H1 (cell line): ENCODE results near the gene GALNT2. TPM values are rescaled to one million over a fixed set of nuclear protein-coding genes. Genes with fewer than 3 reads are reported as not detected.

Source experiments
- CTCF ChIA-PET: fragments of 300-600 bp; sonication (Branson Sonifier 250); formaldehyde crosslinking; loops from one replicate; lab custom pipeline; 2021; ENCODE audit not compliant: partially characterized antibody; lab: Charles Lee
- POLR2A ChIA-PET: fragments of 300-600 bp; sonication (Branson Sonifier 250); formaldehyde crosslinking; loops from one replicate; lab custom pipeline; 2021; ENCODE audit warnings: inconsistent platforms; ENCODE audit not compliant: partially characterized antibody; lab: Charles Lee
- DNase-seq, 2 experiments: peaks; one replicate each; pipeline versions ENCODE4 v3.0.0 to v3.0.0-alpha.2; 2010 to 2022; ENCODE audit warnings: low spot score in 2 of 2, low read depth in 1 of 2, mixed read lengths in 1 of 2
- FAIRE-seq: peaks from 2 replicates; lab custom pipeline; 2011; peaks lifted over from hg19 to GRCh38; lab: Jason Lieb, UNC
- H2AFZ ChIP-seq: 2 replicates; pipeline ENCODE4 v1.8.1; 2012; ENCODE audit warnings: low read length, inconsistent platforms
- H2AK5ac ChIP-seq: 2 replicates; pipeline ENCODE4 v1.6.1; 2013; ENCODE audit warnings: low read depth, low read length
- H2BK120ac ChIP-seq: replicated peaks from 2 replicates; pipeline ENCODE3; 2013; ENCODE audit warnings: low read depth, low read length, inconsistent platforms
- H2BK12ac ChIP-seq: 2 replicates; pipeline ENCODE4 v1.6.1; 2013; ENCODE audit warnings: low read depth, low read length
- H2BK15ac ChIP-seq: 2 replicates; pipeline ENCODE4 v1.6.1; 2013; ENCODE audit warnings: low read length
- H2BK20ac ChIP-seq: 2 replicates; pipeline ENCODE4 v1.6.1; 2013; ENCODE audit warnings: low read length
- H2BK5ac ChIP-seq: 2 replicates; pipeline ENCODE4 v1.6.1; 2013; ENCODE audit warnings: low read depth, low read length
- H3K14ac ChIP-seq: 2 replicates; pipeline ENCODE4 v1.6.1; 2013; ENCODE audit warnings: inconsistent platforms; ENCODE audit not compliant: insufficient read length
- H3K18ac ChIP-seq: 2 replicates; pipeline ENCODE4 v1.6.1; 2013; ENCODE audit warnings: low read length; ENCODE audit errors: extremely low read depth
- H3K23ac ChIP-seq: 2 replicates; pipeline ENCODE4 v1.6.1; 2013; ENCODE audit warnings: inconsistent platforms; ENCODE audit not compliant: insufficient read length
- H3K23me2 ChIP-seq: 2 replicates; pipeline ENCODE4 v1.6.1; 2013; ENCODE audit warnings: low read depth, low read length
- H3K27ac ChIP-seq: 2 replicates; pipeline ENCODE4 v1.6.1; 2011; ENCODE audit warnings: low read depth, low read length, inconsistent platforms
- H3K27me3 ChIP-seq, 4 experiments: replicated peaks in 1 of 4; 1 replicate in 1 of 4; 2 replicates in 3 of 4; pipeline versions ENCODE4 v1.6.1 to v1.8.1; 2011 to 2013; ENCODE audit warnings: low read length in 3 of 4, mild to moderate bottlenecking in 3 of 4, inconsistent platforms in 2 of 4, mixed read lengths in 2 of 4, moderate library complexity in 1 of 4; ENCODE audit not compliant: control insufficient read depth in 3 of 4, insufficient read depth in 3 of 4; ENCODE audit errors: extremely low read depth in 1 of 4
- H3K36me3 ChIP-seq, 4 experiments: 2 replicates each; pipeline versions ENCODE4 v1.6.1 to v1.8.1; 2011 to 2013; ENCODE audit warnings: mild to moderate bottlenecking in 4 of 4, low read length in 3 of 4, moderate library complexity in 2 of 4, control low read depth in 1 of 4, inconsistent platforms in 1 of 4; ENCODE audit not compliant: insufficient read depth in 4 of 4, control insufficient read depth in 2 of 4
- H3K4ac ChIP-seq: replicated peaks from 2 replicates; pipeline ENCODE3; 2013; ENCODE audit warnings: low read length, low read depth, mixed read lengths, inconsistent platforms; ENCODE audit not compliant: insufficient read length
- H3K4me1 ChIP-seq, 4 experiments: replicated peaks in 1 of 4; 1 replicate in 1 of 4; 2 replicates in 3 of 4; pipeline versions ENCODE4 v1.6.1 to v1.8.1; 2011 to 2013; ENCODE audit warnings: low read length in 3 of 4, inconsistent platforms in 2 of 4, mixed read lengths in 1 of 4; ENCODE audit not compliant: insufficient read depth in 4 of 4, control insufficient read depth in 3 of 4
- H3K4me2 ChIP-seq, 2 experiments: 2 replicates each; pipeline versions ENCODE4 v1.6.1 to v1.8.1; 2011 to 2013; ENCODE audit warnings: low read depth in 2 of 2, low read length in 2 of 2, control low read depth in 1 of 2, inconsistent platforms in 1 of 2, mild to moderate bottlenecking in 1 of 2; ENCODE audit not compliant: insufficient read depth in 1 of 2
- H3K4me3 ChIP-seq, 4 experiments: fragments of 200-600, 300-600 bp in 1 of 4; sonication (generic), shearing (Covaris generic), sonication (Bioruptor Twin) in 1 of 4; 2 replicates each; pipeline versions ENCODE4 v1.5.1 to v1.8.1; 2011 to 2016; ENCODE audit warnings: low read length in 4 of 4, low read depth in 3 of 4, control low read depth in 2 of 4, inconsistent platforms in 2 of 4, mild to moderate bottlenecking in 2 of 4, mixed read lengths in 1 of 4, moderate library complexity in 1 of 4; ENCODE audit not compliant: insufficient read depth in 2 of 4; ENCODE audit errors: extremely low read depth in 1 of 4
- H3K56ac ChIP-seq: replicated peaks from 2 replicates; pipeline ENCODE3; 2013; ENCODE audit warnings: low read depth, mild to moderate bottlenecking, mixed read lengths, low read length, inconsistent platforms; ENCODE audit not compliant: insufficient read length
- H3K79me1 ChIP-seq: 2 replicates; pipeline ENCODE4 v1.6.1; 2013; ENCODE audit warnings: low read depth, low read length, control low read depth
- H3K79me2 ChIP-seq, 2 experiments: 2 replicates each; pipeline versions ENCODE4 v1.6.1 to v1.8.1; 2012 to 2013; ENCODE audit warnings: low read length in 2 of 2, mild to moderate bottlenecking in 2 of 2, inconsistent platforms in 1 of 2; ENCODE audit not compliant: insufficient read depth in 2 of 2, control insufficient read depth in 1 of 2
- H3K9ac ChIP-seq, 4 experiments: replicated peaks in 1 of 4; 1 replicate in 1 of 4; 2 replicates in 3 of 4; pipeline versions ENCODE4 v1.6.1 to v1.8.1; 2011 to 2013; ENCODE audit warnings: low read depth in 3 of 4, low read length in 3 of 4, control low read depth in 2 of 4, mild to moderate bottlenecking in 2 of 4, moderate library complexity in 2 of 4, inconsistent platforms in 1 of 4; ENCODE audit errors: extremely low read depth in 1 of 4
- H3K9me3 ChIP-seq, 2 experiments: 2 replicates each; pipeline versions ENCODE4 v1.6.1 to v1.8.1; 2012 to 2013; ENCODE audit warnings: mild to moderate bottlenecking in 2 of 2, moderate library complexity in 2 of 2, control low read depth in 1 of 2, inconsistent platforms in 1 of 2, low read depth in 1 of 2, low read length in 1 of 2, mixed read lengths in 1 of 2; ENCODE audit not compliant: insufficient read depth in 2 of 2
- H4K20me1 ChIP-seq, 2 experiments: replicated peaks in 1 of 2; 2 replicates each; pipeline versions ENCODE3 to v1.8.1; 2011 to 2013; ENCODE audit warnings: inconsistent platforms in 2 of 2, low read length in 2 of 2, mild to moderate bottlenecking in 1 of 2; ENCODE audit not compliant: insufficient read depth in 2 of 2, control insufficient read depth in 1 of 2
- H4K5ac ChIP-seq: 2 replicates; pipeline ENCODE4 v1.6.1; 2013; ENCODE audit warnings: low read length, low read depth, mixed read lengths, inconsistent platforms; ENCODE audit not compliant: insufficient read length
- H4K8ac ChIP-seq: 2 replicates; pipeline ENCODE4 v1.8.0; 2013; ENCODE audit warnings: mild to moderate bottlenecking, moderate library complexity, low read length, inconsistent platforms; ENCODE audit not compliant: insufficient read depth; ENCODE audit errors: extremely low read depth
- H4K91ac ChIP-seq: replicated peaks from 2 replicates; pipeline ENCODE3; 2013; ENCODE audit warnings: low read length, mixed read lengths, inconsistent platforms; ENCODE audit not compliant: insufficient read length
- CBX8 ChIP-seq: fragments of 300-800, 300-1000 bp; sonication (generic); IDR thresholded peaks from 2 replicates; pipeline ENCODE4 v1.7.1; 2016; ENCODE audit warnings: low read depth, low read length, borderline replicate concordance
- CHD1 ChIP-seq: IDR thresholded peaks from 2 replicates; pipeline ENCODE4 v1.6.1; 2012; ENCODE audit warnings: low read depth, low read length, improper control_type of control experiment
- GABPA ChIP-seq: IDR thresholded peaks from 2 replicates; pipeline ENCODE4 v1.6.1; 2011; ENCODE audit warnings: mild to moderate bottlenecking, low read length, moderate library complexity, borderline replicate concordance; ENCODE audit not compliant: insufficient read depth
- HDAC6 ChIP-seq: IDR thresholded peaks from one replicate; pipeline ENCODE4 v1.7.1; 2012; ENCODE audit warnings: low read depth, mild to moderate bottlenecking, inconsistent platforms, low read length, moderate library complexity
- PHF8 ChIP-seq: fragments of 200-600 bp; sonication (generic); conservative IDR thresholded peaks from 2 replicates; pipeline ENCODE4 v1.7.1; 2012; ENCODE audit warnings: low read depth, mild to moderate bottlenecking, inconsistent platforms, low read length, moderate library complexity
- POLR2A ChIP-seq, 2 experiments: IDR thresholded peaks; 1 replicate in 1 of 2; 2 replicates in 1 of 2; pipeline ENCODE4 v1.6.1; 2011; ENCODE audit warnings: low read depth in 2 of 2, low read length in 2 of 2, mild to moderate bottlenecking in 2 of 2; ENCODE audit errors: control extremely low read depth in 1 of 2
- SAP30 ChIP-seq: fragments of 300-600 bp; sonication (generic); IDR thresholded peaks from 2 replicates; pipeline ENCODE4 v1.7.1; 2012; ENCODE audit warnings: low read length, moderate library complexity, mild to moderate bottlenecking, inconsistent platforms; ENCODE audit not compliant: insufficient read depth, insufficient replicate concordance
- SP4 ChIP-seq: IDR thresholded peaks from 2 replicates; pipeline ENCODE4 v1.6.1; 2012; ENCODE audit warnings: low read length, inconsistent platforms
- WGBS, 2 experiments: shearing (Covaris generic) in 1 of 2; methylation state at CpG; one replicate each; pipeline versions ENCODE4 v1.1.6 to v1.1.7; 2013 to 2015; ENCODE audit warnings: low lambda C conversion rate in 2 of 2, mixed read lengths in 2 of 2, inconsistent platforms in 1 of 2, low coverage in 1 of 2, missing lambda C conversion rate in 1 of 2; ENCODE audit not compliant: insufficient replicate concordance in 2 of 2, insufficient coverage in 1 of 2, insufficient read length in 1 of 2; ENCODE audit errors: extremely low coverage in 1 of 2, missing lambda C conversion rate in 1 of 2; 5-methylcytosine and 5-hydroxymethylcytosine counted together
- polyA plus RNA-seq, 7 experiments: library from polyadenylated mRNA; depleted of rRNA in 3 of 7; stranded (reverse) in 5 of 7; unstranded in 2 of 7; fragments of >200 nt in 5 of 7; fragments of 200-250 nt in 2 of 7; gene quantifications; 1 replicate in 5 of 7; 2 replicates in 1 of 7; 4 replicates in 1 of 7; pipeline versions ENCODE4 v1.2.1 to v1.2.3, GENCODE V29; 2011 to 2013; ENCODE audit warnings: missing spikeins in 2 of 7, mixed read lengths in 2 of 7
- total RNA-seq: library from RNA; stranded (reverse); fragmentation: NEBNext Ultra II Directional; extraction: Animal tissue kit (Norgen Biotek cat#: 25700); gene quantifications from 2 replicates; pipeline ENCODE4 v1.2.1, GENCODE V29; 2021
- TF ChIP-seq, protein P1 (sequence below): IDR thresholded peaks from 2 replicates; pipeline ENCODE4 v1.6.1; 2012; ENCODE audit warnings: low read length, inconsistent platforms
- TF ChIP-seq, protein P2 (sequence below), 3 experiments: IDR thresholded peaks; 1 replicate in 2 of 3; 2 replicates in 1 of 3; pipeline versions ENCODE4 v1.5.1 to v1.6.1; 2011; ENCODE audit warnings: low read length in 3 of 3, mild to moderate bottlenecking in 3 of 3, inconsistent platforms in 2 of 3, low read depth in 1 of 3, moderate library complexity in 1 of 3; ENCODE audit not compliant: insufficient read depth in 1 of 3; ENCODE audit errors: control extremely low read depth in 1 of 3

The GALNT2 gene
- total and polyA plus RNA-seq, 2 of the 8 experiments (the other 6 are each of a cell fraction or from before 2014, with no cell fraction given) = 34.5 to 75.3 TPM

DNA sequence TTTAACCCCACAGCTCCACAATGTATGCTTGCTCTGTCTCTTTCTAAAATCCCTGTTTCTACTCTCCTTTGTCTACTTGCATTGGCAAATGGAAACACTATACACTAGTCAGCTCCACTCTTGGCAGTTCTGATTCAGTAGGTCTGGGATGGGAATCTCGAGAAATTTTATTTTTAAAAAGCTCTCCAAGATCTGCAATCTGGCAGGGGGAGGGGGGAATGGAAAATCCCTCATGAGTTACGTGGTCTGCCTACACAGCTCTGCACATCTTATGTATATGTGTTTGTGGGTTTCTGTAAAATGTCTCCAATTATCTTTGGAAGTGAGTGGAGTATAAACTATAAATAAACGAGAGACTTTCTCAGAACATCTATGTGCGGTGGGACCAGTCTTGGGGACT, 9.9 kb upstream of the GALNT2 start:
- H3K4me1 ChIP-seq = no peaks in the 10 kb centered on the region
- no peak overlapping the region for H3K4me2 ChIP-seq
- no peak overlapping the region for H3K9ac ChIP-seq
- no peak overlapping the region for H3K4ac ChIP-seq
- H3K4me3 ChIP-seq = no peak overlapping the region
- H2BK120ac ChIP-seq = no peak overlapping the region
- H2BK15ac ChIP-seq = no peak overlapping the region
- no peaks in the 10 kb centered on the region for H3K27me3 ChIP-seq
- H3K14ac ChIP-seq = no peak overlapping the region
- no peak overlapping the region for H3K56ac ChIP-seq
- DNase-seq (no peak), FAIRE-seq (no peak)
- no peaks in the 10 kb centered on the region for H3K79me1 ChIP-seq
- no peak overlapping the region for H2BK12ac ChIP-seq
- 83% methylated on average over 4 of the region's 4 CpGs; no CpG with 5 or more reads in 1 of the 2 experiments for WGBS, 2 experiments
- no peak overlapping the region for H4K5ac ChIP-seq
- H3K23me2 ChIP-seq = no peaks in the 10 kb centered on the region
- no peak overlapping the region for H2AFZ ChIP-seq
- peaks cover 0 to 4% of the 10 kb centered on the region in 2 experiments; a peak in 1 of 4 replicates for H3K9me3 ChIP-seq
- H3K79me2 ChIP-seq = no peaks in the 10 kb centered on the region
- no peak overlapping the region for H3K23ac ChIP-seq
- no peak overlapping the region for H3K18ac ChIP-seq
- H3K36me3 ChIP-seq = no peaks in the 10 kb centered on the region
- no peak overlapping the region for H2BK20ac ChIP-seq
- no peaks in the 10 kb centered on the region for H4K20me1 ChIP-seq
- H4K8ac ChIP-seq = no peak overlapping the region
- ChIA-PET CTCF (interaction anchor here (1.0 kb wide), 1 partner anchor 64 kb away, joined by 3 read pairs; no protein-coding TSS in a partner anchor), POLR2A (interaction anchor here (1.5 kb wide), 1 partner anchor 9 kb away, joined by 3 read pairs; the partner anchor contains the start of gene GALNT2)
- no peak overlapping the region for H3K27ac ChIP-seq
- no peak overlapping the region for H2BK5ac ChIP-seq
- H2AK5ac ChIP-seq = no peak overlapping the region
- no peak overlapping the region for H4K91ac ChIP-seq
- no peak for TF ChIP-seq SP4
- TF ChIP-seq, protein P1, sequence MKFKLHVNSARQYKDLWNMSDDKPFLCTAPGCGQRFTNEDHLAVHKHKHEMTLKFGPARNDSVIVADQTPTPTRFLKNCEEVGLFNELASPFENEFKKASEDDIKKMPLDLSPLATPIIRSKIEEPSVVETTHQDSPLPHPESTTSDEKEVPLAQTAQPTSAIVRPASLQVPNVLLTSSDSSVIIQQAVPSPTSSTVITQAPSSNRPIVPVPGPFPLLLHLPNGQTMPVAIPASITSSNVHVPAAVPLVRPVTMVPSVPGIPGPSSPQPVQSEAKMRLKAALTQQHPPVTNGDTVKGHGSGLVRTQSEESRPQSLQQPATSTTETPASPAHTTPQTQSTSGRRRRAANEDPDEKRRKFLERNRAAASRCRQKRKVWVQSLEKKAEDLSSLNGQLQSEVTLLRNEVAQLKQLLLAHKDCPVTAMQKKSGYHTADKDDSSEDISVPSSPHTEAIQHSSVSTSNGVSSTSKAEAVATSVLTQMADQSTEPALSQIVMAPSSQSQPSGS = no peak
- TF ChIP-seq, protein P2, sequence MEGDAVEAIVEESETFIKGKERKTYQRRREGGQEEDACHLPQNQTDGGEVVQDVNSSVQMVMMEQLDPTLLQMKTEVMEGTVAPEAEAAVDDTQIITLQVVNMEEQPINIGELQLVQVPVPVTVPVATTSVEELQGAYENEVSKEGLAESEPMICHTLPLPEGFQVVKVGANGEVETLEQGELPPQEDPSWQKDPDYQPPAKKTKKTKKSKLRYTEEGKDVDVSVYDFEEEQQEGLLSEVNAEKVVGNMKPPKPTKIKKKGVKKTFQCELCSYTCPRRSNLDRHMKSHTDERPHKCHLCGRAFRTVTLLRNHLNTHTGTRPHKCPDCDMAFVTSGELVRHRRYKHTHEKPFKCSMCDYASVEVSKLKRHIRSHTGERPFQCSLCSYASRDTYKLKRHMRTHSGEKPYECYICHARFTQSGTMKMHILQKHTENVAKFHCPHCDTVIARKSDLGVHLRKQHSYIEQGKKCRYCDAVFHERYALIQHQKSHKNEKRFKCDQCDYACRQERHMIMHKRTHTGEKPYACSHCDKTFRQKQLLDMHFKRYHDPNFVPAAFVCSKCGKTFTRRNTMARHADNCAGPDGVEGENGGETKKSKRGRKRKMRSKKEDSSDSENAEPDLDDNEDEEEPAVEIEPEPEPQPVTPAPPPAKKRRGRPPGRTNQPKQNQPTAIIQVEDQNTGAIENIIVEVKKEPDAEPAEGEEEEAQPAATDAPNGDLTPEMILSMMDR (IDR thresholded peaks at IDR 0.05; ENCODE audit: control extremely low read depth in 1 of 3, insufficient read depth in 1 of 3, low read depth in 1 of 3, low read length in 3 of 3) = no peak
- no peak for TF ChIP-seq CHD1
- TF ChIP-seq HDAC6 = no peak
- no peak for TF ChIP-seq PHF8
- TF ChIP-seq CBX8 = no peak
- no peak for TF ChIP-seq GABPA
- TF ChIP-seq POLR2A (IDR thresholded peaks at IDR 0.05; ENCODE audit: control extremely low read depth in 1 of 2, low read depth in 2 of 2, low read length in 2 of 2) = no peak
- TF ChIP-seq SAP30 = no peak
